ENCODE data around the gene AAGAB.

DNA sequence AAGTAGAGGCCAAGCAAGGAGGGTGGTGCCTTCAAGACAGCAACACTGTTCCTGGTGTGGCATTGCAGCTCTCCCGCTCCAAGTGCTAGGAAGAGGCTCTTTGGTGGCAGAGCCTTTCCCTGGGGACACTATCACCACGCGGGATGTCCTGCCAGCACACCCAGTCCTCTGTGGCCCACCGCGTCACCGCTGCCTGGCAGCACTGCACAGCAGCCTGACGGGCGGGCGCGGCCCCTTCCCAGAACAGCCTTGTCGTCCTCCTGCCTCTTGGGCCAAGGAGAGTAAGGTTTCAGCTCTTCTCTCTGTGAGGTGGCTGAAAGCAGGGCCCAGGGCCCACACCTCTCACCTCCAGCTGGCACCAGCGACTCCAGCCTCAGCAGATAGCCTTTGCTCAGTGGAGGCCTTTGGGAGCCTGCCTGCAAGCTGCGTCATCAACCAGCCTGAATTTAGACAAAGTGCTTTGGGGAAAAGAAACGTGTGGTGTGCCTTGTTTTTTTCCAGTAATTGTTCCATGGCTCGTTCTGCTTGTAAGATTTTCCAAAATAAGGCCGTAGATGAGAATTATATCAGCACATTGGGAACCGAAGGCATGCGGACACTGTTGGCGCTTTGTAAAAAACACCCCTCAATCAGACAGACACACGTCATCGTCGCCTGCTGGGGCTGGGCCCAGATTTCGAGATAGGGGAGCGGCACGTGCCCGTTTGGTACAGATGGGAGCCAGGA lies 65.0 kb downstream of the AAGAB start:
- TF ChIP-seq, protein P1, sequence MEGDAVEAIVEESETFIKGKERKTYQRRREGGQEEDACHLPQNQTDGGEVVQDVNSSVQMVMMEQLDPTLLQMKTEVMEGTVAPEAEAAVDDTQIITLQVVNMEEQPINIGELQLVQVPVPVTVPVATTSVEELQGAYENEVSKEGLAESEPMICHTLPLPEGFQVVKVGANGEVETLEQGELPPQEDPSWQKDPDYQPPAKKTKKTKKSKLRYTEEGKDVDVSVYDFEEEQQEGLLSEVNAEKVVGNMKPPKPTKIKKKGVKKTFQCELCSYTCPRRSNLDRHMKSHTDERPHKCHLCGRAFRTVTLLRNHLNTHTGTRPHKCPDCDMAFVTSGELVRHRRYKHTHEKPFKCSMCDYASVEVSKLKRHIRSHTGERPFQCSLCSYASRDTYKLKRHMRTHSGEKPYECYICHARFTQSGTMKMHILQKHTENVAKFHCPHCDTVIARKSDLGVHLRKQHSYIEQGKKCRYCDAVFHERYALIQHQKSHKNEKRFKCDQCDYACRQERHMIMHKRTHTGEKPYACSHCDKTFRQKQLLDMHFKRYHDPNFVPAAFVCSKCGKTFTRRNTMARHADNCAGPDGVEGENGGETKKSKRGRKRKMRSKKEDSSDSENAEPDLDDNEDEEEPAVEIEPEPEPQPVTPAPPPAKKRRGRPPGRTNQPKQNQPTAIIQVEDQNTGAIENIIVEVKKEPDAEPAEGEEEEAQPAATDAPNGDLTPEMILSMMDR (conservative IDR thresholded peaks at IDR 0.05 in 1 of 2, IDR thresholded peaks at IDR 0.05 in 1 of 2; ENCODE audit: low read depth in 1 of 2, low read length in 2 of 2), result no peak
- TF ChIP-seq EZH2 (IDR thresholded peaks at IDR 0.05; ENCODE audit: low read length, missing control alignments), result no peak

All from fibroblast of lung (primary cell).